Urinary bladder (tissue), 4 donors: ENCODE data around the gene SYT13. TPM values are rescaled to one million over a fixed set of nuclear protein-coding genes. Genes with fewer than 3 reads are reported as not detected.
"Not testable (repeated sequence)": the region's sequence is repeated elsewhere in the genome, so short reads cannot be mapped to it uniquely, and the experiment has no call there.

Experiments
- DNase-seq: peaks from one replicate; pipeline ENCODE4 v3.0.0-alpha.2; 2015; ENCODE audit errors: extremely low spot score
- H3K27ac ChIP-seq: one replicate; pipeline ENCODE4 v1.5.1; 2013; ENCODE audit warnings: low read depth, mild to moderate bottlenecking, moderate library complexity
- H3K36me3 ChIP-seq: one replicate; pipeline ENCODE4 v1.6.1; 2013; ENCODE audit warnings: mild to moderate bottlenecking, moderate library complexity; ENCODE audit not compliant: insufficient read depth
- H3K4me1 ChIP-seq: one replicate; pipeline ENCODE4 v1.6.1; 2013; ENCODE audit warnings: mild to moderate bottlenecking, moderate library complexity; ENCODE audit not compliant: insufficient read depth
- H3K4me3 ChIP-seq: one replicate; pipeline ENCODE4 v1.5.1; 2013; ENCODE audit warnings: low read depth, low read length
- WGBS: extraction: QIAGEN DNeasy Blood & Tissue Kit; methylation state at CpG from one replicate; pipeline ENCODE4 v1.1.7; 2013; 5-methylcytosine and 5-hydroxymethylcytosine counted together
- polyA plus RNA-seq: library from polyadenylated mRNA; stranded (reverse); fragments of 200-250 nt; gene quantifications from one replicate; pipeline ENCODE4 v1.2.3, GENCODE V29; 2013
- total RNA-seq: library from RNA; depleted of rRNA; stranded (reverse); fragments of >200 nt; gene quantifications from one replicate; pipeline ENCODE4 v1.2.3, GENCODE V29; 2014
- donor health status: healthy with polysubstance abuse.
- donor health status: healthy.

The SYT13 gene
- total and polyA plus RNA-seq, 2 donors, result 0.37 TPM; not detected in 1

GRCh38 chr11:45259592-45259991 lies 26.5 kb downstream of the SYT13 start:
- no peak overlapping the region for H3K4me3 ChIP-seq
- no peaks in the 10 kb centered on the region for H3K4me1 ChIP-seq
- no peak for DNase-seq
- WGBS, result 85% methylated on average over 3 of the region's 3 CpGs
- H3K36me3 ChIP-seq, result no peaks in the 10 kb centered on the region
- H3K27ac ChIP-seq, result no peak overlapping the region

- no peaks in the 10 kb centered on the region for H3K36me3 ChIP-seq
- WGBS, result 22% methylated on average over 4 of the region's 4 CpGs
- H3K4me3 ChIP-seq, result no peak overlapping the region
- DNase-seq, result no peak
- no peak overlapping the region for H3K27ac ChIP-seq
- no peaks in the 10 kb centered on the region for H3K4me1 ChIP-seq
Measured at GRCh38 chr11:45258982-45259530, 27.1 kb downstream of the SYT13 start.

- Histone ChIP-seq H3K27ac (no peak overlapping the region), H3K4me1 (no peaks in the 10 kb centered on the region), H3K36me3 (no peaks in the 10 kb centered on the region), H3K4me3 (no peak overlapping the region)
- DNase-seq, result no peak
- 80% methylated on average over 4 of the region's 4 CpGs for WGBS
Measured at GRCh38 chr11:45254070-45254469, 32.1 kb downstream of the SYT13 start.

- no peaks in the 10 kb centered on the region for H3K36me3 ChIP-seq
- H3K4me3 ChIP-seq, result no peak overlapping the region
- 84% methylated on average over 9 of the region's 9 CpGs for WGBS
- H3K27ac ChIP-seq, result no peak overlapping the region
- no peaks in the 10 kb centered on the region for H3K4me1 ChIP-seq
- DNase-seq, result no peak
Measured at GRCh38 chr11:45253640-45254039, 32.5 kb downstream of the SYT13 start.

- 60% methylated on average over 3 of the region's 3 CpGs for WGBS
- Histone ChIP-seq H3K4me3 (no peak overlapping the region), H3K4me1 (no peaks in the 10 kb centered on the region)
Measured at GRCh38 chr11:45252877-45253276, 33.3 kb downstream of the SYT13 start.

GRCh38 chr11:45252134-45252856 lies 33.8 kb downstream of the SYT13 start:
- H3K36me3 ChIP-seq, result no peaks in the 10 kb centered on the region
- H3K4me3 ChIP-seq, result no peak overlapping the region
- DNase-seq, result no peak
- 53% methylated on average over 22 of the region's 22 CpGs for WGBS
- no peaks in the 10 kb centered on the region for H3K4me1 ChIP-seq
- no peak overlapping the region for H3K27ac ChIP-seq

More at GRCh38 chr11:45252877-45253276, 33.3 kb downstream of the SYT13 start:
- no peaks in the 10 kb centered on the region for H3K36me3 ChIP-seq
- no peak for DNase-seq
- no peak overlapping the region for H3K27ac ChIP-seq

- no peak for DNase-seq
Measured at GRCh38 chr11:45250035-45250718, 36.0 kb downstream of the SYT13 start.

GRCh38 chr11:45249372-45249771 lies 36.8 kb downstream of the SYT13 start:
- H3K36me3 ChIP-seq, H3K4me1 ChIP-seq, DNase-seq, H3K27ac ChIP-seq, H3K4me3 ChIP-seq: not testable (repeated sequence)
- 93% methylated on average over 1 of the region's 1 CpG for WGBS

More at GRCh38 chr11:45250035-45250718, 36.0 kb downstream of the SYT13 start:
- 54% methylated on average over 3 of the region's 3 CpGs for WGBS
- H3K27ac ChIP-seq, result no peak overlapping the region
- no peaks in the 10 kb centered on the region for H3K36me3 ChIP-seq
- H3K4me1 ChIP-seq, result no peaks in the 10 kb centered on the region
- no peak overlapping the region for H3K4me3 ChIP-seq

GRCh38 chr11:45248501-45249011 lies 37.6 kb downstream of the SYT13 start:
- WGBS, result 91% methylated on average over 2 of the region's 2 CpGs
- no peak overlapping the region for H3K27ac ChIP-seq
- no peak overlapping the region for H3K4me3 ChIP-seq
- H3K4me1 ChIP-seq, result no peaks in the 10 kb centered on the region
- DNase-seq, result no peak
- H3K36me3 ChIP-seq, result no peaks in the 10 kb centered on the region

- no peak overlapping the region for H3K27ac ChIP-seq
- no peak for DNase-seq
- no peaks in the 10 kb centered on the region for H3K4me1 ChIP-seq
- H3K4me3 ChIP-seq, result no peak overlapping the region
- 35% methylated on average over 2 of the region's 2 CpGs for WGBS
- no peaks in the 10 kb centered on the region for H3K36me3 ChIP-seq
Measured at GRCh38 chr11:45247433-45247832, 38.7 kb downstream of the SYT13 start.

GRCh38 chr11:45246241-45246640 lies 39.9 kb downstream of the SYT13 start:
- WGBS, result 93% methylated on average over 8 of the region's 8 CpGs
- Histone ChIP-seq H3K27ac (no peak overlapping the region), H3K36me3 (no peaks in the 10 kb centered on the region), H3K4me1 (no peaks in the 10 kb centered on the region), H3K4me3 (no peak overlapping the region)
- no peak for DNase-seq

- 81% methylated on average over 8 of the region's 8 CpGs for WGBS
- Histone ChIP-seq H3K36me3 (no peaks in the 10 kb centered on the region), H3K27ac (no peak overlapping the region), H3K4me1 (no peaks in the 10 kb centered on the region), H3K4me3 (no peak overlapping the region)
- DNase-seq, result no peak
Measured at GRCh38 chr11:45245218-45246045, 40.7 kb downstream of the SYT13 start.

GRCh38 chr11:45243967-45244366 lies 42.2 kb downstream of the SYT13 start:
- WGBS, result 87% methylated on average over 12 of the region's 12 CpGs

More at GRCh38 chr11:45243967-45244366, 42.2 kb downstream of the SYT13 start:
- H3K36me3 ChIP-seq, result no peaks in the 10 kb centered on the region
- no peak overlapping the region for H3K27ac ChIP-seq
- H3K4me1 ChIP-seq, result no peaks in the 10 kb centered on the region
- DNase-seq, result no peak
- no peak overlapping the region for H3K4me3 ChIP-seq
